22Rv1 (cell line): ENCODE measurements around the gene ZNF710.

Experiments
- ZFX ChIP-seq: fragments of 450-650 bp; IDR thresholded peaks from 2 replicates; pipeline ENCODE4 v1.6.1; 2017; ENCODE audit warnings: antibody characterized with exemption, borderline replicate concordance
- TF ChIP-seq, protein P1 (sequence below): fragments of 450-650 bp; IDR thresholded peaks from 2 replicates; pipeline ENCODE4 v1.5.1; 2017; ENCODE audit warnings: mild to moderate bottlenecking

DNA sequence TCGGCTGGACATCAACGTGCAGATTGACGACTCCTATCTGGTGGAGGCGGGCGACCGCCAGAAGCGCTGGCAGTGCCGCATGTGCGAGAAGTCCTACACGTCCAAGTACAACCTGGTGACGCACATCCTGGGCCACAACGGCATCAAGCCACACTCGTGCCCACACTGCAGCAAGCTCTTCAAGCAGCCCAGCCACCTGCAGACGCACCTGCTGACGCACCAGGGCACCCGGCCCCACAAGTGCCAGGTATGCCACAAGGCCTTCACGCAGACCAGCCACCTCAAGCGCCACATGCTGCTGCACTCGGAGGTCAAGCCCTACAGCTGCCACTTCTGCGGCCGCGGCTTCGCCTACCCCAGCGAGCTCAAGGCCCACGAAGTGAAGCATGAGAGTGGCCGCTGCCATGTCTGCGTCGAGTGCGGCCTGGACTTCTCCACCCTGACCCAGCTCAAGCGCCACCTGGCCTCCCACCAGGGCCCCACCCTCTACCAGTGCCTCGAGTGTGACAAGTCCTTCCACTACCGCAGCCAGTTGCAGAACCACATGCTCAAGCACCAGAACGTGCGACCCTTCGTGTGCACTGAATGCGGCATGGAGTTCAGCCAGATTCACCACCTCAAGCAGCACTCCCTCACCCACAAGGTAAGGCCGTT lies 67.0 kb downstream of the ZNF710 start:
- TF ChIP-seq, protein P1, sequence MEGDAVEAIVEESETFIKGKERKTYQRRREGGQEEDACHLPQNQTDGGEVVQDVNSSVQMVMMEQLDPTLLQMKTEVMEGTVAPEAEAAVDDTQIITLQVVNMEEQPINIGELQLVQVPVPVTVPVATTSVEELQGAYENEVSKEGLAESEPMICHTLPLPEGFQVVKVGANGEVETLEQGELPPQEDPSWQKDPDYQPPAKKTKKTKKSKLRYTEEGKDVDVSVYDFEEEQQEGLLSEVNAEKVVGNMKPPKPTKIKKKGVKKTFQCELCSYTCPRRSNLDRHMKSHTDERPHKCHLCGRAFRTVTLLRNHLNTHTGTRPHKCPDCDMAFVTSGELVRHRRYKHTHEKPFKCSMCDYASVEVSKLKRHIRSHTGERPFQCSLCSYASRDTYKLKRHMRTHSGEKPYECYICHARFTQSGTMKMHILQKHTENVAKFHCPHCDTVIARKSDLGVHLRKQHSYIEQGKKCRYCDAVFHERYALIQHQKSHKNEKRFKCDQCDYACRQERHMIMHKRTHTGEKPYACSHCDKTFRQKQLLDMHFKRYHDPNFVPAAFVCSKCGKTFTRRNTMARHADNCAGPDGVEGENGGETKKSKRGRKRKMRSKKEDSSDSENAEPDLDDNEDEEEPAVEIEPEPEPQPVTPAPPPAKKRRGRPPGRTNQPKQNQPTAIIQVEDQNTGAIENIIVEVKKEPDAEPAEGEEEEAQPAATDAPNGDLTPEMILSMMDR = no peak
- TF ChIP-seq ZFX = no peak
